OCI-LY7 (cell line): Measurements from ENCODE around the gene LRBA. TPM values are rescaled to one million over a fixed set of nuclear protein-coding genes. Genes with fewer than 3 reads are reported as not detected.

Experiments
- BruUV-seq: library from RNA; stranded (reverse); fragments of 400-500 nt; replicated peaks from 2 replicates; lab custom pipeline; 2021; lab: Mats Ljungman, UMichigan
- CTCF ChIA-PET: fragments of 300-600 bp; sonication (Branson Sonifier 250); formaldehyde crosslinking; loops from one replicate; lab custom pipeline; 2022; ENCODE audit warnings: antibody characterized with exemption; ENCODE audit not compliant: unreplicated experiment; lab: Charles Lee
- POLR2A ChIA-PET: fragments of 300-600 bp; sonication (Branson Sonifier 250); formaldehyde crosslinking; loops from one replicate; lab custom pipeline; 2022; ENCODE audit warnings: antibody characterized with exemption; lab: Charles Lee
- DNase-seq: peaks from one replicate; pipeline ENCODE4 v3.0.0-alpha.2; 2015; ENCODE audit warnings: low spot score
- H2AFZ ChIP-seq: fragments of 200-600 bp; sonication (generic), shearing (Covaris generic); 2 replicates; pipeline ENCODE4 v1.6.1; 2014; ENCODE audit warnings: mild to moderate bottlenecking, antibody characterized with exemption, low read length, moderate library complexity
- H3K27ac ChIP-seq: fragments of 200-600 bp; sonication (generic); 2 replicates; pipeline ENCODE4 v1.5.1; 2014; ENCODE audit warnings: mixed run types, low read depth, mild to moderate bottlenecking, moderate library complexity, low read length, inconsistent platforms; ENCODE audit not compliant: poor library complexity, severe bottlenecking
- H3K36me3 ChIP-seq: fragments of 200-600 bp; sonication (generic); 2 replicates; pipeline ENCODE4 v1.6.1; 2014; ENCODE audit warnings: mild to moderate bottlenecking, antibody characterized with exemption, low read length, moderate library complexity, mixed read lengths; ENCODE audit not compliant: insufficient read depth
- H3K4me1 ChIP-seq: fragments of 200-600 bp; sonication (generic); 2 replicates; pipeline ENCODE4 v1.5.1; 2014; ENCODE audit warnings: mild to moderate bottlenecking, low read length; ENCODE audit not compliant: insufficient read depth, poor library complexity, severe bottlenecking
- H3K4me2 ChIP-seq: fragments of 200-600 bp; sonication (generic); 2 replicates; pipeline ENCODE4 v1.6.1; 2014; ENCODE audit warnings: mild to moderate bottlenecking, low read length
- H3K4me3 ChIP-seq: fragments of 200-600 bp; sonication (generic); 2 replicates; pipeline ENCODE4 v1.5.1; 2014; ENCODE audit warnings: mild to moderate bottlenecking, low read depth, low read length; ENCODE audit not compliant: poor library complexity, severe bottlenecking
- H3K79me2 ChIP-seq: fragments of 200-600 bp; sonication (generic); 2 replicates; pipeline ENCODE4 v1.6.1; 2016; ENCODE audit warnings: low read depth, mild to moderate bottlenecking, low read length, moderate library complexity, mixed read lengths; ENCODE audit not compliant: insufficient read depth
- H3K9me2 ChIP-seq: fragments of 200-600 bp; sonication (generic); 2 replicates; pipeline ENCODE4 v1.6.1; 2016; ENCODE audit warnings: mild to moderate bottlenecking, low read length, mixed read lengths; ENCODE audit not compliant: insufficient read depth
- H3K9me3 ChIP-seq: fragments of 200-600 bp; sonication (generic); 2 replicates; pipeline ENCODE4 v1.6.1; 2014; ENCODE audit warnings: mild to moderate bottlenecking, mixed run types, low read length, mixed read lengths
- H4K20me1 ChIP-seq: fragments of 200-600 bp; sonication (generic); 2 replicates; pipeline ENCODE4 v1.6.1; 2014; ENCODE audit warnings: mild to moderate bottlenecking, antibody characterized with exemption, low read length, moderate library complexity, mixed read lengths; ENCODE audit not compliant: insufficient read depth
- EZH2phosphoT487 ChIP-seq: fragments of 200-600 bp; sonication (generic); IDR thresholded peaks from 2 replicates; pipeline ENCODE4 v1.6.1; 2018; ENCODE audit warnings: low read depth, borderline replicate concordance, mild to moderate bottlenecking, mixed run types, antibody characterized with exemption, low read length, moderate library complexity, mixed read lengths
- intact Hi-C: fragments of 100-400 bp; cut with micrococcal nuclease; formaldehyde crosslinking; loops from one replicate; pipeline ENCODE4 v1.10.0; 2022; ENCODE audit not compliant: unreplicated experiment
- total RNA-seq, 2 experiments: library from RNA; depleted of rRNA in 1 of 2; stranded (reverse); fragments of >200 nt in 1 of 2; shearing (Covaris generic) in 1 of 2; gene quantifications; 2 replicates each; pipeline ENCODE4 v1.2.3, GENCODE V29; 2014 to 2022
- TF ChIP-seq, protein P1 (sequence below): fragments of 200-600 bp; sonication (generic); conservative IDR thresholded peaks from 2 replicates; pipeline ENCODE4 v1.5.1; 2014; ENCODE audit warnings: mild to moderate bottlenecking, antibody characterized with exemption, low read length, moderate library complexity, mixed read lengths

Gene LRBA
- total RNA-seq, 2 experiments from 2014 or later, result 60.4 to 66.7 TPM

DNA sequence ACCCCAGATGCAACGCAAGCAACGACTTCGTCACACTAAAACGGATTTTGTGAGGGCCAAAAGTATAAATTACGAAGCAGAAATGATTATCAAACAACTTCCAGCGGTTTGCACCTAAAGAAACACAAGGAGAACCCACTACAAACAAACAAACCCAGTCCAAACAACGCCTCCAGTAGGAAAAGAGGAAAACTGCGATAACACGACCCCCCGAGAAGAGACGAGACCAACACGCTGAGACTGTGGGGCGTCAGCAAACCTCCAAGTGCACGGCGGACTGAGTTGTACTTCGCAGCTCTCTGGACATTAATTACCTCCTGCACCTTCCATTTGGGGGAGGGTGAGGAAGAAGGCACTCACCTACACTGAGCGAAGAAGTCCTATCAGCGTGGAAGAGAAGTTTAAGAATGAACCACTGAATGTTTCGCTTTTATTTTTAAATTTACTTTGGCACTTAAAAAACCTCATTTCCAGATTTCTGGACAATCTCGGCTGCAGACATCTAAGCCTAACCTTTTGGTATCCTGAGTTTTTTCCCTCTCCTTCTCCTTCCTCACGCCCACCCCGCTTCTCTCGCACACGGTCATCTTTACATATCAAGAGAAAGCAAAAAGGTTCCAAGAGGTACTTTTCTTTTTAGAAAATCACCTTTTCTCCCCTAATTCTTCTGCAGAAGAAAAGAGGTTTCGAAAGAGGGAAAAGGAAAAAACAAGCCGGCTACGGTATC is 432.8 kb downstream of the LRBA start, which contains the start of gene MAB21L2:
TSS of gene MAB21L2 (plus strand) at position 6 of the 727 bp plus-strand sequence. CDS start 879 bp downstream, outside the sequence.
- intact Hi-C loops, result no loop called here
- H3K4me3 ChIP-seq, result no peak within 1 kb of the TSS
- no peak within 1 kb of the TSS for H3K4me2 ChIP-seq
- no peaks in the 10 kb centered on the region for H4K20me1 ChIP-seq
- H3K9me3 ChIP-seq, result no peaks in the 10 kb centered on the region
- ChIA-PET CTCF (no interaction called here), POLR2A (no interaction called here)
- no peak for DNase-seq
- H3K9me2 ChIP-seq, result no peaks in the 10 kb centered on the region
- 0 out of 2 replicates have a peak, but pooled peaks cover 6% of the 10 kb centered on the region for H3K36me3 ChIP-seq
- no peaks in the 10 kb centered on the region for H3K79me2 ChIP-seq
- BruUV-seq, result no TSS peak
- H3K27ac ChIP-seq, result no peak within 1 kb of the TSS
- H3K4me1 ChIP-seq, result no peaks in the 10 kb centered on the region
- H2AFZ ChIP-seq, result no peak within 1 kb of the TSS
- TF ChIP-seq EZH2phosphoT487, result no peak
- TF ChIP-seq, protein P1, sequence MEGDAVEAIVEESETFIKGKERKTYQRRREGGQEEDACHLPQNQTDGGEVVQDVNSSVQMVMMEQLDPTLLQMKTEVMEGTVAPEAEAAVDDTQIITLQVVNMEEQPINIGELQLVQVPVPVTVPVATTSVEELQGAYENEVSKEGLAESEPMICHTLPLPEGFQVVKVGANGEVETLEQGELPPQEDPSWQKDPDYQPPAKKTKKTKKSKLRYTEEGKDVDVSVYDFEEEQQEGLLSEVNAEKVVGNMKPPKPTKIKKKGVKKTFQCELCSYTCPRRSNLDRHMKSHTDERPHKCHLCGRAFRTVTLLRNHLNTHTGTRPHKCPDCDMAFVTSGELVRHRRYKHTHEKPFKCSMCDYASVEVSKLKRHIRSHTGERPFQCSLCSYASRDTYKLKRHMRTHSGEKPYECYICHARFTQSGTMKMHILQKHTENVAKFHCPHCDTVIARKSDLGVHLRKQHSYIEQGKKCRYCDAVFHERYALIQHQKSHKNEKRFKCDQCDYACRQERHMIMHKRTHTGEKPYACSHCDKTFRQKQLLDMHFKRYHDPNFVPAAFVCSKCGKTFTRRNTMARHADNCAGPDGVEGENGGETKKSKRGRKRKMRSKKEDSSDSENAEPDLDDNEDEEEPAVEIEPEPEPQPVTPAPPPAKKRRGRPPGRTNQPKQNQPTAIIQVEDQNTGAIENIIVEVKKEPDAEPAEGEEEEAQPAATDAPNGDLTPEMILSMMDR, result no peak

DNA sequence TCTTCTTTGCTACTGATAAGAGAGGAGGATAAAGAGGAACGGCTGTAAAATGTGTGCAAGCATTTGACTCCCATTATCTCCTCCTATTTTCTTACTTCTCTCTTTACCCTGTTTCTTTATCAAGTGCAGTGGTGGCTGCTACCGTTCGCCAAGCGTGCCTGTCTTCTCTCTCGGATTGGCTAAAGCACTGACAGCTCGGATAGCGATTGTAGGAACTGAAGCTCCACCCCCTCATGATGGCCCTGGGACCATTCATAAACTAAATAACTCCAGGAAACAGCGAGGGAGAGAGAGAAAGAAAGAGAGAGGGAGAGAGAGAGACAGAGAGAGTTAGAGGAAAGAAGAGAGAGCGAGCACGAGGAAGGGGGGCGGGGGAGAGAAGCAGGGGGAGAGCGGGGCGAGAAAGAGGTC is 433.4 kb downstream of the LRBA start:
- no peaks in the 10 kb centered on the region for H3K9me3 ChIP-seq
- CTCF ChIA-PET, result no interaction called here
- no peak for DNase-seq
- no peaks in the 10 kb centered on the region for H3K4me1 ChIP-seq
- BruUV-seq, result no TSS peak
- POLR2A ChIA-PET, result no interaction called here
- H4K20me1 ChIP-seq, result no peaks in the 10 kb centered on the region
- H3K27ac ChIP-seq, result no peak overlapping the region
- no peak for TF ChIP-seq EZH2phosphoT487
- TF ChIP-seq, protein P1, result no peak
- no peaks in the 10 kb centered on the region for H3K9me2 ChIP-seq
- no peaks in the 10 kb centered on the region for H3K79me2 ChIP-seq
- no peak overlapping the region for H3K4me3 ChIP-seq
- no peak overlapping the region for H3K4me2 ChIP-seq
- no peak overlapping the region for H2AFZ ChIP-seq
- intact Hi-C loops, result no loop called here
- H3K36me3 ChIP-seq, result 0 out of 2 replicates have a peak, but pooled peaks cover 6% of the 10 kb centered on the region

DNA sequence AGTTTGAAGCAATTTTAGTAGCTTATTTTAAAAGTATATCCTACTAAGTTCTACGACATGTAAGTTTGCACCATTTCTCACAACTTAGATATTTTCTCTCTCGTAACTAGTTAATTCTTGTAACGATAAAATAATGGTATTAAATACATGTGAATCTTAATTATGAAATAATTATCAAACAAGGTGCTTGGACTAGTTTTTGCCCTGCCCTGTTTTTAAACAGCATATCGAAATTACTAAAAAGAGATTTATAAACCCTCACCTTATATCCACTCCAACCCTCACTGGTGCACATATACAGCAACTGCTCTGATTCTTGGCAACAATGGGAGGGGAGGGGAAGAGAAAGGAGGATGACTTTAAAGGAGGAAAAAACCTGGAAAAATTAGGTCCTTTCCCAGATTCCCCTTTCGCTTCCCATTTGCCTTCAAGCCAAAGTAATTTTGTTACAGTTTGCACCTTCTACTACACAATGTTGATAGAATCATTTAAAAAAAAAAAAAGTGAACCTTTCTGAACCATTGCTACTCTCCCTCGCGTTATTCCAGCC is 434.0 kb downstream of the LRBA start:
- intact Hi-C loops, result no loop called here
- Histone ChIP-seq H3K4me2 (no peak overlapping the region), H4K20me1 (no peaks in the 10 kb centered on the region), H3K9me2 (no peaks in the 10 kb centered on the region), H3K79me2 (no peaks in the 10 kb centered on the region), H3K4me1 (no peaks in the 10 kb centered on the region), H3K9me3 (no peaks in the 10 kb centered on the region), H3K27ac (no peak overlapping the region), H3K36me3 (0 out of 2 replicates have a peak, but pooled peaks cover 6% of the 10 kb centered on the region), H2AFZ (no peak overlapping the region), H3K4me3 (no peak overlapping the region)
- ChIA-PET POLR2A (interaction anchor here (0.7 to 1.0 kb wide), 2 partner anchors 11 to 33 kb away, joined by 3 to 4 read pairs; no protein-coding TSS in a partner anchor), CTCF (no interaction called here)
- BruUV-seq, result no TSS peak
- TF ChIP-seq, protein P1, result no peak
- TF ChIP-seq EZH2phosphoT487, result no peak
- DNase-seq, result no peak
